DND-41 (cell line): ENCODE data around the gene TRDMT1.

Source experiments
- ATAC-seq: fragments of 200-7000 bp; cut with Tn5 transposase; 3 replicates; pipeline ENCODE4 v1.9.1; 2021; ENCODE audit warnings: low read depth; ENCODE audit not compliant: insufficient read depth
- DNase-seq: peaks from one replicate; pipeline ENCODE4 v3.0.0-alpha.2; 2020
- H2AFZ ChIP-seq: 2 replicates; pipeline ENCODE4 v1.6.0; 2012; ENCODE audit warnings: low read depth, low read length
- H3K27ac ChIP-seq: 2 replicates; pipeline ENCODE4 v1.5.1; 2012; ENCODE audit warnings: low read length, inconsistent platforms
- H3K27me3 ChIP-seq: fragments of 200-600 bp; sonication (generic); 2 replicates; pipeline ENCODE4 v1.6.0; 2012; ENCODE audit warnings: low read length, mild to moderate bottlenecking, inconsistent platforms; ENCODE audit not compliant: insufficient read depth, poor library complexity
- H3K36me3 ChIP-seq: 2 replicates; pipeline ENCODE4 v1.5.1; 2012; ENCODE audit warnings: low read length, inconsistent platforms; ENCODE audit not compliant: insufficient read depth
- H3K4me1 ChIP-seq: 2 replicates; pipeline ENCODE4 v1.5.1; 2012; ENCODE audit warnings: mild to moderate bottlenecking, low read length; ENCODE audit not compliant: insufficient read depth
- H3K4me2 ChIP-seq: 2 replicates; pipeline ENCODE4 v1.6.0; 2012; ENCODE audit warnings: mild to moderate bottlenecking, moderate library complexity, low read length, inconsistent platforms; ENCODE audit not compliant: insufficient read depth
- H3K4me3 ChIP-seq, 2 experiments: fragments of 200-600 bp in 1 of 2; shearing (Covaris generic) in 1 of 2; 2 replicates each; pipeline ENCODE4 v1.5.1; 2012 to 2016; ENCODE audit warnings: inconsistent platforms in 2 of 2, low read length in 2 of 2, mild to moderate bottlenecking in 2 of 2, low read depth in 1 of 2, moderate library complexity in 1 of 2
- H3K79me2 ChIP-seq: 2 replicates; pipeline ENCODE4 v1.6.0; 2012; ENCODE audit warnings: low read length, inconsistent platforms; ENCODE audit not compliant: insufficient read depth
- H3K9ac ChIP-seq: 2 replicates; pipeline ENCODE4 v1.6.0; 2012; ENCODE audit warnings: low read depth, mild to moderate bottlenecking, inconsistent platforms, low read length, moderate library complexity
- H3K9me3 ChIP-seq: 2 replicates; pipeline ENCODE4 v1.5.1; 2012; ENCODE audit warnings: low read length, moderate library complexity, mild to moderate bottlenecking, inconsistent platforms; ENCODE audit not compliant: insufficient read depth, severe bottlenecking
- H4K20me1 ChIP-seq: 2 replicates; pipeline ENCODE4 v1.6.0; 2012; ENCODE audit warnings: low read length; ENCODE audit not compliant: insufficient read depth
- EZH2 ChIP-seq: IDR thresholded peaks from 3 replicates; pipeline ENCODE4 v1.6.1; 2012; ENCODE audit warnings: borderline replicate concordance, low read depth, mild to moderate bottlenecking, moderate library complexity, low read length, inconsistent platforms; ENCODE audit not compliant: severe bottlenecking
- TF ChIP-seq, protein P1 (sequence below): IDR thresholded peaks from 2 replicates; pipeline ENCODE4 v1.5.1; 2012; ENCODE audit warnings: borderline replicate concordance, low read length, moderate library complexity, mild to moderate bottlenecking; ENCODE audit not compliant: poor library complexity, severe bottlenecking; ENCODE audit errors: extremely low read depth

TRDMT1 gene

DNA sequence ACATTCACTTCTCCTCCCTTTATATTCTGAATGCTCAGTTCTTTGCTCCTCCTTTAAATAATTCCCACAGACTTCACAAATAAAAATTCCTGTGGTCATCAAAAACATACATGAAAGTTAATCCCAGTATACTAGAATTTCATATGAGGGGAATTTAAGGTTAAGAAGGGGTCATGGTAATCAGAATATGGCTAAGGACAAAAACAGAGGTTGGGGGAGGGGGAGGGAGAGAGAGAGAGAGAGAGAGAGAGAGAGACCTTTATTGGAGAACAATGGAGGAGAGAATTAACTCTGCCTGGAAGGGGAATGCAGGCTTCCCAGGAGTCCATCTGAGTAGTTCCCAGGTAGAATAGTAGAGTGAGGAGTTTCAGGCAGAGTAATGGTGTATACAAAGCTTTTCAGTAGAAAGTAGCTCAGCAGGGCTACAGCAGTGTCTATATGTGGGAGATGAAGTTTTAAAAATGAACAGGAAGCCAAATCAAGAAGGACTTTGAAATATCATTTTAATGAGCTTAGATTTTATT lies 66.7 kb downstream of the TRDMT1 start:
- Histone ChIP-seq H3K9ac (no peak overlapping the region), H3K4me3 (no peak overlapping the region), H3K36me3 (no peaks in the 10 kb centered on the region), H3K27me3 (no peaks in the 10 kb centered on the region), H3K27ac (no peak overlapping the region), H4K20me1 (no peaks in the 10 kb centered on the region), H3K9me3 (no peaks in the 10 kb centered on the region), H3K4me2 (no peak overlapping the region), H3K79me2 (no peaks in the 10 kb centered on the region), H3K4me1 (no peaks in the 10 kb centered on the region), H2AFZ (no peak overlapping the region)
- TF ChIP-seq, protein P1, sequence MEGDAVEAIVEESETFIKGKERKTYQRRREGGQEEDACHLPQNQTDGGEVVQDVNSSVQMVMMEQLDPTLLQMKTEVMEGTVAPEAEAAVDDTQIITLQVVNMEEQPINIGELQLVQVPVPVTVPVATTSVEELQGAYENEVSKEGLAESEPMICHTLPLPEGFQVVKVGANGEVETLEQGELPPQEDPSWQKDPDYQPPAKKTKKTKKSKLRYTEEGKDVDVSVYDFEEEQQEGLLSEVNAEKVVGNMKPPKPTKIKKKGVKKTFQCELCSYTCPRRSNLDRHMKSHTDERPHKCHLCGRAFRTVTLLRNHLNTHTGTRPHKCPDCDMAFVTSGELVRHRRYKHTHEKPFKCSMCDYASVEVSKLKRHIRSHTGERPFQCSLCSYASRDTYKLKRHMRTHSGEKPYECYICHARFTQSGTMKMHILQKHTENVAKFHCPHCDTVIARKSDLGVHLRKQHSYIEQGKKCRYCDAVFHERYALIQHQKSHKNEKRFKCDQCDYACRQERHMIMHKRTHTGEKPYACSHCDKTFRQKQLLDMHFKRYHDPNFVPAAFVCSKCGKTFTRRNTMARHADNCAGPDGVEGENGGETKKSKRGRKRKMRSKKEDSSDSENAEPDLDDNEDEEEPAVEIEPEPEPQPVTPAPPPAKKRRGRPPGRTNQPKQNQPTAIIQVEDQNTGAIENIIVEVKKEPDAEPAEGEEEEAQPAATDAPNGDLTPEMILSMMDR: no peak
- TF ChIP-seq EZH2: no peak
- ATAC-seq (no peak), DNase-seq (no peak)

DNA sequence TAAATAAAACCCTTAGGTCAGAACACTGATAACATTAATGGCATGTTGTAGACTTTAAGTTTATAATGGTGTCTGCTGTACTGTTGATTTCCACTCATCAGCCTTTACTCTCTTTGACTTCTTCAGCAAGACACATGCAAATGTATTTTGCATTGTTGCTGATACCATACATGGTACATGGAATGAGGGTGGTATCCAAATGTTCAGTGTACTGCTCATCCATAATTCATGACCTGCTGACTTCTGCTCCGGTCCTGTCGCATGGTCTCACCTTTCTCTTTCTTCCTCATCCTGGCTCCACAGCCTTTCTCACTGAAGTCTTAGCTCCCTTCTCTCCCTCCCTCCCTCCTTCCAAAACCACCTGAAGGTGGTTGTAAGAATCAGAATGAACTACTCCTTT lies 67.2 kb downstream of the TRDMT1 start:
- Histone ChIP-seq H3K79me2 (no peaks in the 10 kb centered on the region), H3K36me3 (no peaks in the 10 kb centered on the region), H3K4me2 (no peak overlapping the region), H3K9me3 (no peaks in the 10 kb centered on the region), H3K27ac (no peak overlapping the region), H2AFZ (no peak overlapping the region), H4K20me1 (no peaks in the 10 kb centered on the region), H3K4me3 (no peak overlapping the region), H3K27me3 (no peaks in the 10 kb centered on the region), H3K9ac (no peak overlapping the region), H3K4me1 (no peaks in the 10 kb centered on the region)
- ATAC-seq: no peak
- TF ChIP-seq, protein P1: no peak
- TF ChIP-seq EZH2: no peak
- no peak for DNase-seq

DNA sequence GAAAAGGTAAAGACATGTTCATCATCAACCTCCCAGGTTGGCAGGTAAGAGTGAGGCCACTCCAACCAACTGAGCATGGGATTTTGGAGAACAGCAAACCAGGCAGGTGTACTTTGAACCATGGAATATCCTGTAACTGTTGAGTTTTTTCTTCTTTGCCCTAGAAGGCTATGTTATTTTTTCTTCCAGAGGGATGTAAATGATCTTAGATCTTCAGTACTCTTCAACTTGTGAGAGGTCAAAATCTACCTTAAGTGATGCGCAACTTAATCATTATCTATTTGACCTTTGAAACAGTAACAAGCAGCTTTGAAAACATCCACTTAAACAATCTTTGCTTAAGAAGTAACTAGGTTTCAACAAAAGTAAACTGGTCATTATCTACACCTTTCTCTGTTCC lies 71.7 kb downstream of the TRDMT1 start, which contains the start of gene CUBN:
TSS of gene CUBN (minus strand) at position 71 of the 400 bp plus-strand sequence. CDS start at position 25, 46 bp downstream.
- no peak for DNase-seq
- H2AFZ ChIP-seq: no peak within 1 kb of the TSS
- no peaks in the 10 kb centered on the region for H4K20me1 ChIP-seq
- no peaks in the 10 kb centered on the region for H3K27me3 ChIP-seq
- ATAC-seq: no peak
- H3K4me1 ChIP-seq: no peaks in the 10 kb centered on the region
- H3K36me3 ChIP-seq: no peaks in the 10 kb centered on the region
- no peak within 1 kb of the TSS for H3K4me3 ChIP-seq
- H3K9ac ChIP-seq: no peak within 1 kb of the TSS
- no peak within 1 kb of the TSS for H3K4me2 ChIP-seq
- H3K27ac ChIP-seq: no peak within 1 kb of the TSS
- no peaks in the 10 kb centered on the region for H3K9me3 ChIP-seq
- TF ChIP-seq EZH2: no peak
- TF ChIP-seq, protein P1: no peak
- H3K79me2 ChIP-seq: no peaks in the 10 kb centered on the region

DNA sequence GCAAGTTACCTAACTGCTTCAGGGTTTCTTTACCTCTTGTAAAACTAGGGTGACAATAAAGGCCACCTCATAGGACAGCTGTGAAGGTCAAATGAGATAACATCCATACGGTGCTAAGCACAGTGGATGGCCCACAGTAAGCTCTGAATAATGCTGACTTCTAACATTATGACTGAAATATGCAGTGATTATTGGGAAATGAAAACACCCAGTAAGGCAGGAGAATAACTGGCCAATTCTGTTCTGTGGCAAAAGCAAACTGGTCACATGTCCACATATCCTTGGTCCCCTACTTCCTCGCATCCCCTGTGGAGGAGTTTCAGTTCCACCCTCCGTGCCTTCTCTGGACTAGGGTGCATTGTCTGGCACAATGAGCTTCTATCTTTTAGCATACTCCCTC lies 73.2 kb downstream of the TRDMT1 start:
- no peak for ATAC-seq
- TF ChIP-seq, protein P1: no peak
- TF ChIP-seq EZH2: no peak
- Histone ChIP-seq H3K27ac (no peak overlapping the region), H3K4me3 (no peak overlapping the region), H3K79me2 (no peaks in the 10 kb centered on the region), H4K20me1 (no peaks in the 10 kb centered on the region), H3K4me2 (no peak overlapping the region), H3K4me1 (no peaks in the 10 kb centered on the region), H2AFZ (no peak overlapping the region), H3K27me3 (no peaks in the 10 kb centered on the region), H3K36me3 (no peaks in the 10 kb centered on the region), H3K9me3 (no peaks in the 10 kb centered on the region), H3K9ac (no peak overlapping the region)
- DNase-seq: no peak
